ENCODE measurements around the gene ALK.

ALK gene

DNA sequence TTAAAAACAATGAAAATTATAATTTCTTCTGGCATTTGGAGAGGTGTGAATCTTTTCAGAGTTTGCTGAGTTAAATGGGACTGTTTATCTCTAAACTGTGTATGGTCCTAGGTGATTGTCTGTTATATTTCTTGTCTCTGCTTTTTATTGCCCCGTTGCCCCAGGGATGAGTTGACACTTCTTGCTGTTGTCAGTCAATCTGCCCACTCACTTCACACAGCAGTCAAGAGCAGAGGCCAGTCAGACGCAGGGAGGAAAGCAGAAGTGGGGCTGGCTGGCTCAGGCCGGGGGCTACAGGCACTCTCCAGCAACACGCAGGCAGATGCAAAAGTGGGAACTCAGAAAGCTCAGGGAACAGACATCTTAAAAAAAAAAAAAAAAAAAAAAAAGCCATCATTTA lies 441.0 kb downstream of the ALK start:
- DNase-seq: no peak

GRCh38 chr2:29479401-29479800 lies 442.0 kb downstream of the ALK start:
- no peak for DNase-seq

- DNase-seq: no peak
Observed at GRCh38 chr2:29478641-29479040, 442.7 kb downstream of the ALK start.

- DNase-seq: no peak
Observed at GRCh38 chr2:29477186-29477585, 444.2 kb downstream of the ALK start.

GRCh38 chr2:29475499-29475898 lies 445.9 kb downstream of the ALK start:
- no peak for DNase-seq

GRCh38 chr2:29469961-29470360 lies 451.4 kb downstream of the ALK start:
- DNase-seq: no peak

GRCh38 chr2:29469516-29469915 lies 451.9 kb downstream of the ALK start:
- DNase-seq: no peak

DNA sequence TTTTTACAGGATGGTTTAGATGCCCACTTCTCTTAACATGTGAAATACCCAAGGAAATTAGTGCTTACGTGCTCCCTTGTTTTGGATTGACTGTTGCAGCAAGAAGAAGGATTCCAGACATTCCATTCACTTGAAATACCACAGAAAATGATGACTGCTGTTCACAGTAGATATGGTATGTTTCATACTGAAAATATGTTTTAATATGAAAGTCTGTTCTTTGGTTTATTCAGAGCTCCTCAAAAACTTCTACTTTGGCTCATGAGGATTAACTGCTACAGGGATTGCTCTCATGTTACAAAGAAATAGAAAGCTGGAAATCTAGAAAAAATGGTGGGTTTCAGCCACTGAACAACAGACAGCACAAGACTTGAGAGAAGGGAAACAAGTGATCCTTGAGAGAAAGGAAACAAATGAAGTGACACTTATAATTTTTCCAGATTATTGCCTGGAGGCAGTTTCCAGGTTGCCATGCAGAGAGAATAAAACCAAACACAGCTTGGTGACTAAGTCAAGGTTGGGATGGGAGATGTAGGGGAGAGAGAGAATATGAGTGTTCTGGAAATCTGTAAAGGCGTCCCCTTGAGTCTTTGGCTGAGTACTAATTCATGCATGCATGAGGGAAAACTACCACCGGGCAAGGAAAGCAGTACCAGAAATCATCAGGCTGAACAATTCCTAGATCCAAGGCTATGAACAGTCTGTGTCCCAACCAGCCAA lies 458.0 kb downstream of the ALK start:
- DNase-seq: no peak

- no peak for DNase-seq
Observed at GRCh38 chr2:29462293-29462692, 459.1 kb downstream of the ALK start.

- no peak for DNase-seq
Observed at GRCh38 chr2:29460190-29460589, 461.2 kb downstream of the ALK start.

DNA sequence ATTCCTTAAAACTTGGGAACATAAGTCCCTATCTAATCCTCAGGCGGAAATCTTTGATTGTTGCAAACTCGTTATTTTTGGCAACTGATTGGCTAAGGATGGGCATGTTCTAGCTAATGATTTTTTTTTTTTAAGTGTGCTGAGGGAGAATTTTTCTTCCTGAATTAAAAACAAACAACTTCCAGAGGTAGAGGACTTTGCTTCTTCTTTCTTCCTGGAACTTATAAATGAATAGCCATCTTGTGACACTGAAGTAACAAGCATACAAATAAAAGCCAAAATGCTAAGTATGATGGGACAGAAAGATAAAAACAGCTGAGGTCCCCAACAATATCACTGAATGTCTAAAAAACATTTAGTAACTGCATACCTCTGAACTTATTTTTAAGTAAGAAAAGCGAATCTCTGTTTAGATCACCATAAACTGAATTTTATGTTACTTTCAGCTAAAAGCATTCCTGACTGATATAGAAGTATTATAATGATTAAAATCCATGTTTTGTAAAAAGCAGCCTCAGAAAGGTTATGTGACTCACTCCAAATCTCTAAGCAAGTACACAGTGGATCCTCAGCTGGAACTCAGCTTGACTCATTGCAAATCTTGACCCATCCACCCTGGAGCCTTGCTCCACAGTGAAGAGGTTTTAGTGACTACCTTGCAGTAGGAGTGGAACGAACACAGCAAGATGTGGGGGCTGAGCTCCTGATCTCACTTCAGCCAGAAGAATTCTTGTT lies 461.8 kb downstream of the ALK start:
- no peak for DNase-seq

DNA sequence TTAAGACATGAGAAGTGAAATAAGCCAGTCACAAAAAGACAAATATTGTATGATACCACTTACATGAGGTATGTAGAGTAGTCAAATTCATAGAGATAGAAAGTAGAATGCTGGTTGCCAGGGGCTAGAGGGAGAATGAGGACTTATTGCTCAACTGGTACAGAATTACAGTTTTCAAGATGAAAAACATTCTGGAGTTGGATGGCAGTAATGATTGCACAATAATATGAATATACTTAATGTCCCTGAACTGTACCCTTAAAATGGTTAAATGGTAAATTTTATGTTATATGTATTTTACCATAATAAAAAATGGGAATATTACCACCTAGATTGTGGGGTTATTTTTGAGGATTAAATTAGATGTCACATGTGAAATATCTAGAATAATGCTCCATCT lies 465.0 kb downstream of the ALK start:
- no peak for DNase-seq

GRCh38 chr2:29455200-29455860 lies 466.1 kb downstream of the ALK start:
- DNase-seq: no peak

DNA sequence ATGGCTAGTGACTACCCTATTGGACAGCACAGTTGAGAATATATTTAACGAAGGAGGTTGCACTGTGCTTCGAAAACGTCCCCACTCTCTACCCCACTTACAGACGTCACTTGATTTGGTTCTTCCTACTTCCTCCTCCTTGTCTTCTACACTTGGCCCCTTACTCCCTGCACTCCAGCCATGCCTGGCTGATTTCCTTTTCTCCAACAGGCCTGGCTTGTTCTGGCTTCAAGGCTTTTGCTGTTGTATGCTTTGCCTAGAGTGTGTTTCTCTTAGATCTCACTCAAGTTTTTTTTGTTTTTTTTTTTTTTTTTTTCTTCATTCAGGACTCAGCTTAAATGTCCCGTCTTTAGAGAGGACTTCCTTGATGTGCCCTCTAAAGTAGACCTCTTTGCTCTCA lies 469.4 kb downstream of the ALK start:
- no peak for DNase-seq

GRCh38 chr2:29450596-29451222 lies 470.7 kb downstream of the ALK start:
- no peak for DNase-seq

DNA sequence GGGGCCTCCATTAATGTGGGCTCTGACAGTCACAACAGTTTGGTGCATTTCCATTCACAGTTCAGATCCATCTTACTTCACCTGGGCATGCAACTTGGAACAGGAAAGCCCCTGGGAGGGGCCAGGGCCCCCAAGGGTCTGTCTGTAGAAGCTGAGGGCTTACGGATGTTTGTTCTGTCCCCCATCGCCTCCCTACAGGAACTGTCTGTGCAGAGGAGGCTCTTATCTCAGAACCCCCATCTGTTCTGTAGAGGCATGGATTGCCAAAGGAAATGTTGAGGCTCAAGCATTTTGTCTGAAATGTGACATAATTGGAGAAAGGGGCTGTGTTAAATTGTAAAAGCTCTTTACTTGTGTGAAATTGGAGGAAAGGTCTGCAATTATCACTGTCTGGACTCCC lies 471.9 kb downstream of the ALK start:
- no peak for DNase-seq

- DNase-seq: no peak
Observed at GRCh38 chr2:29448096-29448688, 473.2 kb downstream of the ALK start.

DNA sequence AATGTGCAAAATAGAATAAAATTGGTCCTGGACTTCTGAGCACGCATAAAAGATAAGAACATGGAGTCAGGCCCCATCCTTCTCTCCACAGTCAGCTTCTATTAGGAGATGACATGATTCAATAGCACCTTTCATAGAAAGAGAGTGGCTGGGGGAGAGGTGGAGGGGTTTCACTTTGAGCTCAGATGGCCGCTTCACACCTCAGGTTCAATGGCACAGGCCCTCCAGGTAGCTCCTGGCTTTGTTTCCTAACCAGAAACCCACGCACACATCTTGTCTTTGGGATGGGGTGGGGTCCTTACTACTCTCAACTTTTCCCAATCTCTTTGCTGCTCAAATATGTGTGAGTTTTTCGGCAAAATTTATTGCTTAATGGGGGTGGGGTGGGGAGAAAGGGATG lies 473.9 kb downstream of the ALK start:
- DNase-seq: no peak

GRCh38 chr2:29446847-29447246 lies 474.5 kb downstream of the ALK start:
- no peak for DNase-seq

DNA sequence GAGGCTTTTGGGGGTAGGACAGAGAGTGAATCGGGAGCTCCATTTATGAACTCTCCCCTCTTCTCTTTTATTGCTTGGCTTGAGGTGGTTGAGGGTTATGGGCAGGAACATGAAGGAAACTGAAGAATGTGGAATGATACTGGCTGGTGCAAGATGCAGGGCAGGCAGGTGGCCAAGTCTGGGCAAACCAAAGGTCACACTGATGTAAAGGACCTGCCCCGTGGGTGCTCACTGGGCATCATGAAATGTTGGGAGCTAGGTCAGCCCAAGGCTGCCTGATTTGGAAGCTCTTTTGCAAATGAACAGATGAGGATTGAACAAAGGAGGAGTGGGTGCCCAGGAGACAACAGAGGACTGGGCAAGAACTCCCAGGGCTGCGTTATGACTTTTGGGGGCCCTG lies 477.2 kb downstream of the ALK start:
- no peak for DNase-seq

- DNase-seq: no peak
Observed at GRCh38 chr2:29443627-29444026, 477.8 kb downstream of the ALK start.

GRCh38 chr2:29443151-29443550 lies 478.2 kb downstream of the ALK start:
- DNase-seq: no peak

DNA sequence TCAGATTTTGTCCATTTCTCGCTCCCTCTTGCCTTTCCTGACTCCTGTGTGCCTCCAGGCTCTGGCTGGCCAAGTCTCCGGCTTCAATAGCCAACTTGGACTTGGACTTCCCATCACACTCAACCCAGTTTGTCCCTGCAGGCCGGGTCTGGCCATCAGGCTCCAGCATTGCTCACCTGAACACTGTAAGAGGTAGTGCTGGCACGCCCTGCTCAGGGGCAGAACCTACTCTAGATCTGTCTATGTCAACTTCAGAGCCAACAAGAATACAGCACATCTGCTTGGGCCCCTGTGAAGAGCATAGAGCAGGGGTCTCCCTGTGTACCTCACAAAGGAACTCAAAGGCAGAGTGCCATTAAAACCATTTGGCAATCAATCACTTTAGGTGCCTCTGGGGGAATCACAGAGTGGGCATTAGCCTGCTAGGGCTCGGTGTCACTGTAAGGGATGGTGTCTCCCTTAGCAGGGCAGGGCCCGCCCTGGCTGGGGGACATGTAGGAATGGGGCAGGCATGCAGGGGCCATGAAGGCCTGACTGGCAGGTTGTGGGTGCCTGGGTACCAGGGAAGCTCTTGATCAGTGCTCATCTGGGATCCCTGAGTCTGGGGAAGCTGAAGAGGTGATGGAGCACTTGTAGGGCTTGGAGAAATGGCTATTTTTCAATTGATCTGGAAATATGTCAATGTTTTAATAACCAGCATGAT lies 480.3 kb downstream of the ALK start:
- no peak for DNase-seq

All from CD4-positive, alpha-beta T cell treated with Interleukin-4 for 1 hour (primary cell).